Esophagus squamous epithelium (tissue), 5 donors: ENCODE measurements around the gene PTPA. TPM values are rescaled to one million over a fixed set of nuclear protein-coding genes. Genes with fewer than 3 reads are reported as not detected.

Source experiments
- DNase-seq: peaks from one replicate; lab custom pipeline; 2025; lab: John Stamatoyannopoulos, UW
- H3K27ac ChIP-seq, 4 donors: fragments of 200-600 bp; sonication (generic); one replicate each; pipeline ENCODE4 v1.5.1; 2016 to 2019; ENCODE audit warnings: mild to moderate bottlenecking in 1 of 4
- H3K27me3 ChIP-seq, 4 donors: fragments of 200-600 bp; sonication (generic); 1 replicate in 3 of 4; 2 replicates in 1 of 4; pipeline versions ENCODE4 v1.5.1 to v1.6.0; 2017 to 2021; ENCODE audit warnings: antibody characterized with exemption in 1 of 4
- H3K36me3 ChIP-seq, 3 donors: fragments of 200-600 bp; sonication (generic); one replicate each; pipeline ENCODE4 v1.5.1; 2016 to 2019
- H3K4me1 ChIP-seq, 3 donors: fragments of 200-600 bp; sonication (generic); one replicate each; pipeline ENCODE4 v1.5.1; 2017 to 2019
- H3K4me3 ChIP-seq, 4 donors: fragments of 200-600 bp; sonication (generic); 1 replicate in 3 of 4; 2 replicates in 1 of 4; pipeline ENCODE4 v1.5.1; 2016 to 2019; ENCODE audit warnings: mild to moderate bottlenecking in 2 of 4, moderate library complexity in 1 of 4
- H3K9me3 ChIP-seq, 3 donors: fragments of 200-600 bp; sonication (generic); one replicate each; pipeline ENCODE4 v1.5.1; 2016 to 2019
- CTCF ChIP-seq, 6 experiments: fragments of 450-650 bp in 4 of 6; fragments of 200-600 bp in 2 of 6; sonication (generic) in 2 of 6; IDR thresholded peaks; one replicate each; pipeline ENCODE4 v1.5.1; 2016 to 2019; ENCODE audit warnings: antibody characterized with exemption in 6 of 6, mild to moderate bottlenecking in 4 of 6, moderate library complexity in 4 of 6
- POLR2A ChIP-seq, 4 donors: fragments of 450-650 bp; IDR thresholded peaks; one replicate each; pipeline ENCODE4 v1.6.1; 2017; ENCODE audit warnings: antibody characterized with exemption in 4 of 4, mild to moderate bottlenecking in 4 of 4, moderate library complexity in 3 of 4
- WGBS, 2 donors: methylation state at CpG; one replicate each; pipeline ENCODE4 v1.1.5; 2018; 5-methylcytosine and 5-hydroxymethylcytosine counted together
- intact Hi-C: fragments of 100-400 bp; cut with DNase I; formaldehyde crosslinking; loops from one replicate; pipeline ENCODE4 v1.15.0; 2022
- total RNA-seq, 4 donors: library from RNA; depleted of rRNA; stranded (reverse); fragments of >200 nt; gene quantifications; one replicate each; pipeline ENCODE4 v1.1.0, GENCODE V29; 2016
- donor health status: DM: yes; HTN: yes; CAD: no.

Gene PTPA
- total RNA-seq, 4 donors from 2014 or later = 59.1 to 110 (median 80.6) TPM

- no peak for DNase-seq
- 0% methylated on average over 10 to 11 of the region's 80 CpGs for WGBS, 2 donors
- intact Hi-C loops = loop anchor here (2.0 to 5.0 kb wide), 2 partner anchors 35 to 318 kb away; no protein-coding TSS in a partner anchor
These were observed 65.7 kb downstream of the PTPA start for GRCh38 chr9:129176701-129177442.

GRCh38 chr9:129177443-129177790 lies 66.2 kb downstream of the PTPA start:
- Histone ChIP-seq H3K36me3 (no peaks in the 10 kb centered on the region), H3K27me3 (peaks cover 0 to 5% (median 0%) of the 10 kb centered on the region in 4 donors), H3K4me1 (peaks cover 21 to 51% (median 28%) of the 10 kb centered on the region in 3 donors), H3K4me3 (peak overlapping the region; percentile 75 to 83 (median 82)), H3K9me3 (no peaks in the 10 kb centered on the region), H3K27ac (peak overlapping the region; percentile 96 to 100 (median 98))
- no peak for DNase-seq
- intact Hi-C loops = loop anchor here (2.0 to 5.0 kb wide), 2 partner anchors 35 to 317 kb away; no protein-coding TSS in a partner anchor
- TF ChIP-seq POLR2A (IDR thresholded peaks at IDR 0.05) (no peak), CTCF (IDR thresholded peaks at IDR 0.05) (no peak)
- 0% methylated on average over 2 to 31 of the region's 56 CpGs for WGBS, 2 donors

More at GRCh38 chr9:129176701-129177442, 65.7 kb downstream of the PTPA start:
- Histone ChIP-seq H3K27ac (peak overlapping the region; percentile 96 to 100 (median 98)), H3K9me3 (no peaks in the 10 kb centered on the region), H3K36me3 (no peaks in the 10 kb centered on the region), H3K4me1 (peaks cover 21 to 52% (median 28%) of the 10 kb centered on the region in 3 donors), H3K4me3 (peak overlapping the region; percentile 68 to 83 (median 78)), H3K27me3 (peaks cover 0 to 5% (median 0%) of the 10 kb centered on the region in 4 donors)
- TF ChIP-seq CTCF (IDR thresholded peaks at IDR 0.05) (peak in 2 of 6 experiments; percentile 3 to 5), POLR2A (IDR thresholded peaks at IDR 0.05) (no peak)

- DNase-seq = peak; percentile 76
- Histone ChIP-seq H3K27me3 (peaks cover 0 to 5% (median 0%) of the 10 kb centered on the region in 4 donors), H3K4me1 (peaks cover 21 to 46% (median 25%) of the 10 kb centered on the region in 3 donors), H3K27ac (peak within 1 kb of the TSS; percentile 96 to 100 (median 98)), H3K36me3 (no peaks in the 10 kb centered on the region), H3K4me3 (peak within 1 kb of the TSS; percentile 75 to 83 (median 82)), H3K9me3 (no peaks in the 10 kb centered on the region)
- WGBS, 2 donors = 0% methylated on average over 8 to 14 of the region's 90 CpGs
- peak in 3 of 4 donors; percentile 64 to 98 (median 95) for TF ChIP-seq POLR2A (IDR thresholded peaks at IDR 0.05)
- peak in 2 of 6 experiments; percentile 12 to 19 for TF ChIP-seq CTCF (IDR thresholded peaks at IDR 0.05)
- intact Hi-C loops = loop anchor here (2.0 to 5.0 kb wide), 2 partner anchors 36 to 317 kb away; no protein-coding TSS in a partner anchor
These were observed 66.8 kb downstream of the PTPA start, which contains the start of gene IER5L for GRCh38 chr9:129177791-129178567. TSS of gene IER5L (minus strand) at chr9:129178261. CDS start at chr9:129178052, 209 bp downstream.

- intact Hi-C loops = loop anchor here (5.0 kb wide), 1 partner anchor 36 kb away; no protein-coding TSS in a partner anchor
- WGBS, 2 donors = 33 to 58% methylated on average over 12 to 14 of the region's 45 CpGs
- Histone ChIP-seq H3K36me3 (no peaks in the 10 kb centered on the region), H3K4me1 (peaks cover 15 to 38% (median 17%) of the 10 kb centered on the region in 3 donors), H3K27me3 (no peaks in the 10 kb centered on the region), H3K9me3 (no peaks in the 10 kb centered on the region), H3K4me3 (peak overlapping the region; percentile 75 to 83 (median 82)), H3K27ac (no peak overlapping the region)
- TF ChIP-seq POLR2A (IDR thresholded peaks at IDR 0.05) = no peak
- TF ChIP-seq CTCF (IDR thresholded peaks at IDR 0.05) = no peak
- no peak for DNase-seq
These were observed 67.6 kb downstream of the PTPA start for GRCh38 chr9:129178568-129179382.
